GM23338 (cell line): Measurements from ENCODE around the gene FAM171A2.

ENCODE experiments used
- ETS1 ChIP-seq: IDR thresholded peaks from 2 replicates; pipeline ENCODE4 v1.6.1; 2016; ENCODE audit warnings: antibody characterized with exemption
- EZH2 ChIP-seq: fragments of 200-600 bp; sonication (generic); IDR thresholded peaks from one replicate; pipeline ENCODE4 v1.8.0; 2017; ENCODE audit warnings: antibody characterized with exemption, mild to moderate bottlenecking, low read depth; ENCODE audit not compliant: unreplicated experiment
- EZH2phosphoT487 ChIP-seq: fragments of 200-600 bp; sonication (generic); IDR thresholded peaks from one replicate; pipeline ENCODE4 v1.8.1; 2018; ENCODE audit warnings: antibody characterized with exemption; ENCODE audit not compliant: unreplicated experiment
- POLR2AphosphoS5 ChIP-seq: IDR thresholded peaks from 2 replicates; pipeline ENCODE4 v1.6.1; 2016; ENCODE audit warnings: antibody characterized with exemption, low read depth
- ZNF331 ChIP-seq: fragments of 250-450 bp; sonication (Bioruptor Pico); IDR thresholded peaks from 2 replicates; pipeline ENCODE4 v1.5.0; 2020; ENCODE audit warnings: low read depth, mild to moderate bottlenecking, moderate library complexity
- TF ChIP-seq, protein P1 (sequence below), 2 experiments: fragments of 200-600 bp in 1 of 2; sonication (generic) in 1 of 2; conservative IDR thresholded peaks; 2 replicates each; pipeline versions ENCODE4 v1.5.1 to v1.6.1; 2016 to 2017; ENCODE audit warnings: antibody characterized with exemption in 2 of 2, low read depth in 2 of 2, mild to moderate bottlenecking in 2 of 2, moderate library complexity in 1 of 2

GRCh38 chr17:44372036-44372435, 8.4 kb upstream of the FAM171A2 start:
- TF ChIP-seq, protein P1, sequence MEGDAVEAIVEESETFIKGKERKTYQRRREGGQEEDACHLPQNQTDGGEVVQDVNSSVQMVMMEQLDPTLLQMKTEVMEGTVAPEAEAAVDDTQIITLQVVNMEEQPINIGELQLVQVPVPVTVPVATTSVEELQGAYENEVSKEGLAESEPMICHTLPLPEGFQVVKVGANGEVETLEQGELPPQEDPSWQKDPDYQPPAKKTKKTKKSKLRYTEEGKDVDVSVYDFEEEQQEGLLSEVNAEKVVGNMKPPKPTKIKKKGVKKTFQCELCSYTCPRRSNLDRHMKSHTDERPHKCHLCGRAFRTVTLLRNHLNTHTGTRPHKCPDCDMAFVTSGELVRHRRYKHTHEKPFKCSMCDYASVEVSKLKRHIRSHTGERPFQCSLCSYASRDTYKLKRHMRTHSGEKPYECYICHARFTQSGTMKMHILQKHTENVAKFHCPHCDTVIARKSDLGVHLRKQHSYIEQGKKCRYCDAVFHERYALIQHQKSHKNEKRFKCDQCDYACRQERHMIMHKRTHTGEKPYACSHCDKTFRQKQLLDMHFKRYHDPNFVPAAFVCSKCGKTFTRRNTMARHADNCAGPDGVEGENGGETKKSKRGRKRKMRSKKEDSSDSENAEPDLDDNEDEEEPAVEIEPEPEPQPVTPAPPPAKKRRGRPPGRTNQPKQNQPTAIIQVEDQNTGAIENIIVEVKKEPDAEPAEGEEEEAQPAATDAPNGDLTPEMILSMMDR (conservative IDR thresholded peaks at IDR 0.05; ENCODE audit: low read depth in 2 of 2) = no peak
- no peak for TF ChIP-seq EZH2
- TF ChIP-seq POLR2AphosphoS5 = no peak
- TF ChIP-seq ETS1 = no peak
- TF ChIP-seq EZH2phosphoT487 = no peak
- no peak for TF ChIP-seq ZNF331 (CRISPR knock-in tag)
